GM18858 (cell line): Measurements from ENCODE around the gene FSIP1.

Experiments
- ATAC-seq: cut with Tn5 transposase; IDR thresholded peaks from one replicate; pipeline ENCODE4 v1.9.1; 2021; ENCODE audit not compliant: unreplicated experiment

Gene FSIP1

DNA sequence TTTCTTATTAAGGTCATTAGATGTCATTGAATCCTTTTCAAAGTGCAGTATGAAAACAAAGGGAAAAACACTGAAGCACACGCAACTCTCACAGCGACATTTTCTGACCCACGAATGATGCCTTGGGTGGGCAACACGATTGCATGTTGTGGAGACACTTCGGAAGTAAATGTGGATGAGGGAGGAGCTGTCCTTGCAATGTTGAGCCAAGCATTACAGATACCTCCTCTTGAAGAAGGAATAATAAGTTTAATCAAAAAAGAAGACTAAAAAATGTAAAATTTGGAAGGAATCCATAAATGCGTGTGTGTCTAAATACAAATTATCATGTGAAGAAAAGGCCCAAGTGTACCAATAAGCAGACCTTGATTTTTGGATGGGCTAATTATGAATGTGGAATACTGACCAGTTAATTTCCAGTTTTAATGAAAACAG is 184.9 kb downstream of the FSIP1 start:
- ATAC-seq, result no peak

DNA sequence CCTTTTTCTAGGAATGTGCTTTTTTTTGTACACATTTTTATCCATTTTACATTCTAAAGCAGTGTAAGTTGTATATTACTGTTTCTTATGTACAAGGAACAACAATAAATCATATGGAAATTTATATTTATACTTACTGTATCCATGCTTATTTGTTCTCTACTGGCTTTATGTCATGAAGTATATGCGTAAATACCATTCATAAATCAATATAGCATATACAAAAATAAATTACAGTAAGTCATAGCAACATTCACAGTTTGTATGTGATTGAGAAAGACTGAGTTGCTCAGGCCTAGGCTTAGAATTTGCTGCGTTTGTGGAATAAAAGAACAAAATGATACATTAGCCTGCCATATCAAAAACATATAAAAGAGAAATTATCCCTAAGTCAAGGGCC is 185.3 kb downstream of the FSIP1 start:
- no peak for ATAC-seq

DNA sequence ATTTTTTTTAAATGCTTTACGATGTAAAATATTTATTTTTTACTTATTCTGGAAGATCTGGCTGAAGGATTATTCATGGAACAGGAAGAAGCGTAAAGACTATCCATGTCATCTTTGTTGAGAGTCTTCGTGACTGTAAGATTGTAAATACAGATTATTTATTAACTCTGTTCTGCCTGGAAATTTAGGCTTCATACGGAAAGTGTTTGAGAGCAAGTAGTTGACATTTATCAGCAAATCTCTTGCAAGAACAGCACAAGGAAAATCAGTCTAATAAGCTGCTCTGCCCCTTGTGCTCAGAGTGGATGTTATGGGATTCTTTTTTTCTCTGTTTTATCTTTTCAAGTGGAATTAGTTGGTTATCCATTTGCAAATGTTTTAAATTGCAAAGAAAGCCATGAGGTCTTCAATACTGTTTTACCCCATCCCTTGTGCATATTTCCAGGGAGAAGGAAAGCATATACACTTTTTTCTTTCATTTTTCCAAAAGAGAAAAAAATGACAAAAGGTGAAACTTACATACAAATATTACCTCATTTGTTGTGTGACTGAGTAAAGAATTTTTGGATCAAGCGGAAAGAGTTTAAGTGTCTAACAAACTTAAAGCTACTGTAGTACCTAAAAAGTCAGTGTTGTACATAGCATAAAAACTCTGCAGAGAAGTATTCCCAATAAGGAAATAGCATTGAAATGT is 186.1 kb downstream of the FSIP1 start:
- no peak for ATAC-seq

DNA sequence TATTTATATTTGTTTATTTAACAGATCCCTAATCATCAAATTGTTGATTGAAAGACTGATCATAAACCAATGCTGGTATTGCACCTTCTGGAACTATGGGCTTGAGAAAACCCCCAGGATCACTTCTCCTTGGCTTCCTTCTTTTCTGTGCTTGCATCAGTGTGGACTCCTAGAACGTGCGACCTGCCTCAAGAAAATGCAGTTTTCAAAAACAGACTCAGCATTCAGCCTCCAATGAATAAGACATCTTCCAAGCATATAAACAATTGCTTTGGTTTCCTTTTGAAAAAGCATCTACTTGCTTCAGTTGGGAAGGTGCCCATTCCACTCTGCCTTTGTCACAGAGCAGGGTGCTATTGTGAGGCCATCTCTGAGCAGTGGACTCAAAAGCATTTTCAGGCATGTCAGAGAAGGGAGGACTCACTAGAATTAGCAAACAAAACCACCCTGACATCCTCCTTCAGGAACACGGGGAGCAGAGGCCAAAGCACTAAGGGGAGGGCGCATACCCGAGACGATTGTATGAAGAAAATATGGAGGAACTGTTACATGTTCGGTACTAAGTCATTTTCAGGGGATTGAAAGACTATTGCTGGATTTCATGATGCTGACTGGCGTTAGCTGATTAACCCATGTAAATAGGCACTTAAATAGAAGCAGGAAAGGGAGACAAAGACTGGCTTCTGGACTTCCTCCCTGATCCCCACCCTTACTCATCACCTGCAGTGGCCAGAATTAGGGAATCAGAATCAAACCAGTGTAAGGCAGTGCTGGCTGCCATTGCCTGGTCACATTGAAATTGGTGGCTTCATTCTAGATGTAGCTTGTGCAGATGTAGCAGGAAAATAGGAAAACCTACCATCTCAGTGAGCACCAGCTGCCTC is 187.1 kb downstream of the FSIP1 start:
- ATAC-seq, result no peak

DNA sequence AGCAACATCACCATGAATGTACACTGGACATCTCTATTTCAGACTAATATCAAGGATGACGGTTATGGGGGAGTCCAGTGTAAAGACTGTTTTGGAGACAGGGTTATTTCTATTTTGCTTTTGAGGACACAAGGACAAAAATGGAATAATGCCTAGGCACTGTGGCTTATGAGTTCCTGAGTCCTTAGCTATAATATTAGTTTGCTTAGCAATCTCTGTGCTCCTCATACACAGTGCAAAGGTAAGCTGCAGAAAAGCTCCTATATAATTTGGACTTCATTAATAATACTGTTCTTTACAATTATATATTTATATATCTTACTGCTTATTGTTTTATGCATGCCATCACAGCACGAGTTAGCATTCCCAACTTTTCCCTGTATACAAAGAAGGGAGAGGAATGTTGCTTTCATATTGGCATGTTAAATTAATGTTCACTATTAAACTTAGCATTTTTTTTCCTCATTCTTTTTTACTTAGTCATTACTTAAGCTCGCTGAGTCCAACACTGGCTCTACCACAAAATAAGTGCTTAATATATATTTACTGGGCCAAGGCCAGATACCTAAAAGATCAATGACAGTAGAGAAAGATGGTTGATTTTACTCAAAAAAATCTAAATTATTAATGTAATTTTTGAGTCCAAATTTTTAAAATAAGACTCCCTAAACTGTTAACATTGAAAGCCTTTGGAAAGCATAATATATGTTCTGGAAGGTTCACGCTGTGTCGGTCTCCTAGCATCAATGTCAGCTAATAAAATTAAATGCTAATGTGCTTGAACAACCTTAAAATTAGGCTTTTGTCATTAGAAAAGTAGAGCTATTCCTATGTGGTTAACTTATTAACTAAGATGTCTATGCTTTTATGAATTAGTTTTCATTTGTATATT is 187.9 kb downstream of the FSIP1 start:
- no peak for ATAC-seq

DNA sequence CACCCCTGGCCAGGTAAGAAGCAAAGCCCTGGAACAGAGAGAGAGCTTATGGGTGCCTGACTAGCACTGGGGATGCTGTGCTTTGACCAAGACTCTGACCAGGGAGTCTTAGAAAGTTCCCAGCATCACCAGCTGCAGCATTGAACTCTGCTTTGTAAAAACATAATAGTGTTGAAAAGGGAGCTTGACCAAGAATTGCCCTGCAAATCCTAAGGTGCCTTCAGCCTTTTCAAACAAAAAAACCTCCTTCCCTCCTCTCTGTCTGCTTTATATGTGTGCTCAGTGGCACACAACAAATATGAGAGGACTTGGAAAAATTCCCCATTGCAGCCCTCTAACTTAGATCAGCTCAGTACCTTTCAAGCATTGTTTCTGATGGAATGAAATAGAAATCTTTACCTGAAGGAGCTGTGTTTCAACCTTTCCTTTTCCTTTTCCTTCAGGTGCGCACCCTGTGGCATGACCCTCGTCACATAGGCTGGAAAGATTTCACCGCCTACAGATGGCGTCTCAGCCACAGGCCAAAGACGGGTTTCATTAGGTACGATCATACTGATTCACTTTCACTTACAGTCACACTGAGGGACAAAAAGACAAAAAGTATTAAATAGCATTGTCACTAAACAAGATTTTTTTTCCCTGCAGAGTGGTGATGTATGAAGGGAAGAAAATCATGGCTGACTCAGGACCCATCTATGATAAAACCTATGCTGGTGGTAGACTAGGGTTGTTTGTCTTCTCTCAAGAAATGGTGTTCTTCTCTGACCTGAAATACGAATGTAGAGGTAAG is 188.8 kb downstream of the FSIP1 start:
- ATAC-seq, result no peak

DNA sequence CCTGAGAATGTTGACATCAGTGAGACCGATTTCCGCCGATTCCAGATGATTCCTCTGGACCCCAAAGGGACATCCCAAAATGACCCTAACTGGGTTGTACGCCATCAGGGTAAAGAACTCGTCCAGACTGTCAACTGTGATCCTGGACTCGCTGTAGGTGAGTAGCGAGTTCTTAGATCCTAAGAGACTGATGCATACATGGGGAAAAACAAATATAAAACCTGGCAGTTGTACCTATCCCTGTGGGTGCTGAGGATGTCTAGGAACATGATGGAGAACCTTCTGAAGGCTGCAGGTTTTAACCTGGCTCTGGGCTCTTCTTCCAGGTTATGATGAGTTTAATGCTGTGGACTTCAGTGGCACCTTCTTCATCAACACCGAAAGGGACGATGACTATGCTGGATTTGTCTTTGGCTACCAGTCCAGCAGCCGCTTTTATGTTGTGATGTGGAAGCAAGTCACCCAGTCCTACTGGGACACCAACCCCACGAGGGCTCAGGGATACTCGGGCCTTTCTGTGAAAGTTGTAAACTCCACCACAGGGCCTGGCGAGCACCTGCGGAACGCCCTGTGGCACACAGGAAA is 189.5 kb downstream of the FSIP1 start:
- no peak for ATAC-seq

DNA sequence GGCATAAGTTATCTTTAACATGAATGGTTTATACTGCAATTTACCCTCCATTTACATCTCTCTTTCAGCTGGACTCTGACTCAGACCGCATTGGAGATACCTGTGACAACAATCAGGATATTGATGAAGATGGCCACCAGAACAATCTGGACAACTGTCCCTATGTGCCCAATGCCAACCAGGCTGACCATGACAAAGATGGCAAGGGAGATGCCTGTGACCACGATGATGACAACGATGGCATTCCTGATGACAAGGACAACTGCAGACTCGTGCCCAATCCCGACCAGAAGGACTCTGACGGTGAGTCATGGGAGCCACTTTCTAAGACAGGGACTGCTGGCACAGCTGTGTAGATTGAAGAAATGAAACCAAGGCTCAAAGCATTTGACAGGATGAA is 190.1 kb downstream of the FSIP1 start:
- no peak for ATAC-seq

DNA sequence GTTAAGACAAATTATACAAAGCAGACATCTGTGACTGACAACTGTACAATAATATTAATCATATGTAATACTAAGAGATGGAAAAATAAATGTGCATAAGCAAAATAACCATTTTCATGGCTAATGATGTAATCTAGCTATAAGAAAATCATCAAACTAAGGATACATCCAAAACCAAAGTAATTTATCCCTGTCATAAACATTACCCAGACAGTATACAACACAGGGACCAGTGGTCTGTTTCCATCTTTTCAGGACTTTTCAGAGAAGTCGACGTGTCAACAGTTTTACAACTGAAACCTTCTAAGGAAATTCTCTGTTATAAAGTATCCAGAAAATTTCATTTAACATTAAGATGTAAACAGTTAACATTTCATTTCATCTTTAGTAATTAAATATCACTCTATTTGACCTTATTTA is 190.7 kb downstream of the FSIP1 start:
- ATAC-seq, result no peak

DNA sequence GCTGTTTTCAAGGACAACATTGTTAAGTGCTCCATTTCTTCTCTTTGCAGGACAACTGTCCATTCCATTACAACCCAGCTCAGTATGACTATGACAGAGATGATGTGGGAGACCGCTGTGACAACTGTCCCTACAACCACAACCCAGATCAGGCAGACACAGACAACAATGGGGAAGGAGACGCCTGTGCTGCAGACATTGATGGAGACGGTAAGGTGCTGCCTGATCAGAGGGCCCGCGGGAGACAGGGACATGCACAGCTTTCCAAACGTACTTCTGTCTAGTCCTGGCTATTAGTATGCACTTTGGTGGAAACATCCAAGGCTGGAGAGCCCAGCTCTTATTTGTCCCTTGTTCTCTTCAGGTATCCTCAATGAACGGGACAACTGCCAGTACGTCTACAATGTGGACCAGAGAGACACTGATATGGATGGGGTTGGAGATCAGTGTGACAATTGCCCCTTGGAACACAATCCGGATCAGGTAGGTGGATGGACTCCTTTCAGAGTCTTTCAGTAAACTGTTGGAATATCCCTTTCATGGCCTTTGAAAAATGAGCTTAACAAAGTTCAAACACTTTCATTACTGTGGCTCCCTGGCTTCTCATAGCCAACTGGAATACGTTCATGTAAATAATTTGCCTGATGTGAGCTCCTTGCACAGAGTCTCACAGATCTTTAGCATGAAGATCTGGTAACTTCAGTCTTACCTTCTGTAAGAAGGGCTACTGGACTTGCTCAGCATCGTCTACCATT is 191.3 kb downstream of the FSIP1 start:
- ATAC-seq, result no peak

DNA sequence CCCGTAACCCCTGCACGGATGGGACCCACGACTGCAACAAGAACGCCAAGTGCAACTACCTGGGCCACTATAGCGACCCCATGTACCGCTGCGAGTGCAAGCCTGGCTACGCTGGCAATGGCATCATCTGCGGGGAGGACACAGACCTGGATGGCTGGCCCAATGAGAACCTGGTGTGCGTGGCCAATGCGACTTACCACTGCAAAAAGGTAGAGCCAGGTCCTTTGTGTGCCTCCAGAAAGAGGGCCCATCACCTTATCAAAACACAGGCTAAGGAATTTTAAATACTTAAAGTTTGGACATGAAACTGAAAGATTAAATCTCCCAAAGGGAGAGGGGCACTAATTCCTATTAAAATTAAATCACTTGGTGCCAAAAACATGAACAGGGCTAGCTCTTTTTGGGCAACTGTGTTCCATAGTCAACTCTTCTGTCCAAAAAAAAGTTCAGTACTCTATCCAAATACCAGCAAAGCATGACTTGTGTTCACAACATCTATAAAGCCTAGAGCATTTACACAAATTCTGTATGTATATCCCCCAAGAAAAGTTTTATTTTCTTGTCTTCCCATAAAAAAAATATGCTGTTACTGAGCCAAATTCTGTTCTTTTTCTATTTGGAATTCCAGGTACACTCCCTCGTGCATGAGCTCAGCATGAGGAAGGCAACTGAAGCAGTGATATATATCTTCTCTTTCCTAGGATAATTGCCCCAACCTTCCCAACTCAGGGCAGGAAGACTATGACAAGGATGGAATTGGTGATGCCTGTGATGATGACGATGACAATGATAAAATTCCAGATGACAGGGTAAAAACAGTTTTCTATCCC is 192.6 kb downstream of the FSIP1 start:
- ATAC-seq, result no peak

DNA sequence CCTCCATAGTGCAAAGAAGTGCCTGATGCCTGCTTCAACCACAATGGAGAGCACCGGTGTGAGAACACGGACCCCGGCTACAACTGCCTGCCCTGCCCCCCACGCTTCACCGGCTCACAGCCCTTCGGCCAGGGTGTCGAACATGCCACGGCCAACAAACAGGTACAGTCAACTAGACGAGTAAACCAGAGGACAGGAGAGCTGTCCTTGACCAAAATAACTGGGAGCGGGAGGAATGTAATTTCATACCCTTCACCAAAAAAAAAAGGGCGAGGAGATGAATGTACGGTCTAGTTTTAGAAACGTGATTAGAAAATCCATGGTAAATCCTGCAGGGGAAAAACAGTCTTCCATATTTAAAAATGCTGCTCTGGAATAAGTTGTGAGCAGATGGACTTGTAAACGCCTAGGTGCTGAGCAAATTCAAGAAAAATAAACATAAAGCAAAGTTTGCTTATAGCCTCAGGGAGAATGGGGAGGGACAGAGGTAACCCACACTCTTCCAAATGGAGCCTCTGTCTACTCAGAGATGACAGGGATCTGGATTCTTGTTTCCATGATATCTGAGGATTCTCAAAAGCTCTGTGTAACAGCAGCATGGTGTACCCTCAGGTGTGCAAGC is 193.3 kb downstream of the FSIP1 start:
- no peak for ATAC-seq

DNA sequence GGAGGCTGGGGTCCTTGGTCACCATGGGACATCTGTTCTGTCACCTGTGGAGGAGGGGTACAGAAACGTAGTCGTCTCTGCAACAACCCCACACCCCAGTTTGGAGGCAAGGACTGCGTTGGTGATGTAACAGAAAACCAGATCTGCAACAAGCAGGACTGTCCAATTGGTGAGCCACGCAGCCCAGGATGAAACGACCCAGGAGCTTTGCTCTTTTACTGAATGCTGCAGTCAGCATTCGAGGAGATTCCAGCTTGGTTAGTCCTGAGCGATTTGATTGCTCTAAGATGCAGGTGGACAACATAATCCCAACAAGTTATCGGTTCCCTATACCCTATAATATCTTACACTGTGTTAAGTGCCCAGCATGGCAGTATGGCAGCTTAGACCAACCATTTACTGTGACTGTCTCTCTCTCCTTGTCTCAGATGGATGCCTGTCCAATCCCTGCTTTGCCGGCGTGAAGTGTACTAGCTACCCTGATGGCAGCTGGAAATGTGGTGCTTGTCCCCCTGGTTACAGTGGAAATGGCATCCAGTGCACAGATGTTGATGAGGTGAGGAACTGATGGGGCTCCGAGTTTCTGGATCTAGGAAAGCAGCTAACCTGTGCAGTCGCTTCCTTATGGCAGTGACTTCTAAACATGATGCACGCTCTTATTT is 194.0 kb downstream of the FSIP1 start:
- no peak for ATAC-seq

DNA sequence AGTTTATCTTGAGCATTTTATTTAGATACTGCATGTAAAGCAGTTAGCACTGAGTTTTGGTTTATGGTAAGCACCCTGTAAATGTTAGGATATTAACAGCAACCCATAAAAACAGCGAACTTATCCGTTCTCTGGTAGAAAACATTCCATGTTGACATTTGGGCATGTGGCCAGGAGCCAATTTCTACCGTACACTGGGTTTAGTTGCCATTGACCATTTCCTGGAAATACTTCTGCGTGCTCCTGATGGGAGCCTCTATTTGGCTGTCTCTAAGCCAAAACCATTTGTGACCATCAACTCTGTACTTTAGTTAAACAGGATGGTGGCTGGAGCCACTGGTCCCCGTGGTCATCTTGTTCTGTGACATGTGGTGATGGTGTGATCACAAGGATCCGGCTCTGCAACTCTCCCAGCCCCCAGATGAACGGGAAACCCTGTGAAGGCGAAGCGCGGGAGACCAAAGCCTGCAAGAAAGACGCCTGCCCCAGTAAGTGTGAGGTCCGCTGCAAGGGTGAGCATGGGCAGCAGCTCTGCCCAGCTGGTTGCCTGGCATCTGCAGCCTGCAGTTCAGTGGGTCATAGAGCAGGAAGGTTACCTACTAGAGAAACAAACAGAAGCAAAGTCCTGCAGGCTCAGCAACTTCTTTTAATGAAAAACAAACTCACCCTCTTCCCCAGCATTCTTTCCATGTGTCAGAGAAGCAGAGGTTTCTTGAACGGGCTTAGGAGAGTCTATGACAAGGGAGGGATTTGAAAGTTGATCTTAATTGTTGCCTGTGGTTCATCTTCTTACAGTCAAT is 194.7 kb downstream of the FSIP1 start:
- no peak for ATAC-seq

DNA sequence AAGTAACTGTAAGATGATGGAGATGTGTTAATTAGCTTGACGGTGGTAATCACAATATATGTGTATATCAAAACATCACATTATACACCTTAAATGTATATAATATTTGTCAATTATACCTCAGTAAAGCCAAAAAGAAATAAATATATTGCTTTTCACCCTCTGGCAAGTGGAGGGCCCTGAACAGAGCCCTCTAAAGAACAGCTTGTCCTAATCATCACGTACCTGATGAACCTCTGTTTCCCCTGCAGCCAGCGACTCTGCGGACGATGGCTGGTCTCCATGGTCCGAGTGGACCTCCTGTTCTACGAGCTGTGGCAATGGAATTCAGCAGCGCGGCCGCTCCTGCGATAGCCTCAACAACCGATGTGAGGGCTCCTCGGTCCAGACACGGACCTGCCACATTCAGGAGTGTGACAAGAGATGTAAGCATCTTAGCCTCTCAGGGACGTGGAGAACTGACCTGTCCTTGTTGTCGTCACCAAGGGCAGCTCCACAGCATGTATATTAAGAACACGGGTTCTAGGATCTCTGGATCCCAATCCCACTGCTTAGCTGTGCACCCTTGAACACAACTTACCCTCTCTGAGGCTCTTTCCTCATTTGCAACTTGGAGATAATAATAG is 195.4 kb downstream of the FSIP1 start:
- ATAC-seq, result no peak

DNA sequence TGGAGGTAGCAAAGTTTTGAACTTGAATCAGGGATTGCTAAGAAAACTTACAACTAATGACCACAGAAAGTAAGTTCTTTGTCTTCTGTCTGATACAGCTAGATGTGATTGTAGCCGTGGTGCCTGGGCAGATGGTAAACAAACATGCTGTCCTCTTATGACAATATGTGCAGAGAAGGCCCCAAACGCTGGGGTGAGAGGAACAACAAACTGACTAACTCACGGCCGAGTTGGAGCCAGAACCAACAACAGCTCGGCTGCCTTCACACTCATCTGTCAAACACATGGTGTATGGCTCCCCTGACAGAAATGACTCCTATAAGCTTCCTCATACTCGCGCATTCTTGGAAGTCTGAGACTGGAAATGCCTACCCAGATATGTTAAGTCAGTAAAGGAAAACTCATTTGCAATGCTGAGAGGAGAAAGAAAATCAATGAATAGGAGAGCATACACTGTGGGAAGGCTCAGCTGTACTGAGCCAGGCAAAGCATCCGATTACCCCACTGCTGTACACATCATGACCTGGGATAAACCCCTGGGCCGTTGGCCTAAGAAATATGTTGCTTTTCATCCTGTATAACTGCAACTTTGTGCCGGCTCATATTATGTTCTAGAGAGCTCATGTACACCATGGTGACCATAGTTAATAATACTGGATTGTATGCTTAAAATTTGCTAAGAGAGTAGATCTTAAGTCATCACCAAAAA is 196.1 kb downstream of the FSIP1 start:
- no peak for ATAC-seq
